Measurements from ENCODE around the gene PER3.

GRCh38 chr1:7754234-7754633, 29.9 kb upstream of the PER3 start:
- TF ChIP-seq CTCF (IDR thresholded peaks at IDR 0.05; ENCODE audit: poor library complexity), result no peak
- TF ChIP-seq EZH2phosphoT487 (IDR thresholded peaks at IDR 0.05; ENCODE audit: low read depth, severe bottlenecking, unreplicated experiment), result no peak
